Osteocyte (in vitro differentiated cells): ENCODE results near the gene MCTP2. TPM values are rescaled to one million over a fixed set of nuclear protein-coding genes. Genes with fewer than 3 reads are reported as not detected.

Experiments
- DNase-seq: peaks from one replicate; pipeline ENCODE4 v3.0.0; 2021; ENCODE audit warnings: mixed read lengths; ENCODE audit not compliant: unreplicated experiment; ENCODE audit errors: extremely low spot score
- H3K27ac Mint-ChIP-seq: one replicate; pipeline ENCODE4 v1.8.0; 2021; ENCODE audit warnings: mild to moderate bottlenecking, mixed read lengths; ENCODE audit not compliant: unreplicated experiment
- H3K27me3 Mint-ChIP-seq: one replicate; pipeline ENCODE4 v1.8.0; 2021; ENCODE audit warnings: mixed read lengths; ENCODE audit not compliant: unreplicated experiment
- H3K36me3 Mint-ChIP-seq: one replicate; pipeline ENCODE4 v1.8.0; 2021; ENCODE audit warnings: mixed read lengths; ENCODE audit not compliant: unreplicated experiment
- H3K4me1 Mint-ChIP-seq: one replicate; pipeline ENCODE4 v1.8.0; 2021; ENCODE audit warnings: mixed read lengths; ENCODE audit not compliant: unreplicated experiment
- H3K4me3 Mint-ChIP-seq: one replicate; pipeline ENCODE4 v1.8.0; 2021; ENCODE audit warnings: mild to moderate bottlenecking, moderate library complexity, mixed read lengths; ENCODE audit not compliant: unreplicated experiment
- H3K9me3 Mint-ChIP-seq: one replicate; pipeline ENCODE4 v1.8.0; 2021; ENCODE audit warnings: mixed read lengths; ENCODE audit not compliant: unreplicated experiment
- CTCF ChIP-seq: fragments of 200-600 bp; sonication (generic); IDR thresholded peaks from 2 replicates; pipeline ENCODE4 v1.5.0; 2021; ENCODE audit warnings: antibody characterized with exemption, mild to moderate bottlenecking, moderate library complexity
- total RNA-seq: library from RNA; stranded (reverse); gene quantifications from 2 replicates; pipeline ENCODE4 v1.2.1, GENCODE V29; 2021

Gene MCTP2
- total RNA-seq, 1 donor from 2014 or later: 0.32 TPM

GRCh38 chr15:94259863-94260262 is 28.5 kb downstream of the MCTP2 start:
- Mint-ChIP-seq H3K27ac (no peak overlapping the region), H3K27me3 (no peaks in the 10 kb centered on the region), H3K4me3 (no peak overlapping the region), H3K9me3 (no peaks in the 10 kb centered on the region), H3K4me1 (no peaks in the 10 kb centered on the region), H3K36me3 (no peaks in the 10 kb centered on the region)
- no peak for TF ChIP-seq CTCF
- no peak for DNase-seq

DNA sequence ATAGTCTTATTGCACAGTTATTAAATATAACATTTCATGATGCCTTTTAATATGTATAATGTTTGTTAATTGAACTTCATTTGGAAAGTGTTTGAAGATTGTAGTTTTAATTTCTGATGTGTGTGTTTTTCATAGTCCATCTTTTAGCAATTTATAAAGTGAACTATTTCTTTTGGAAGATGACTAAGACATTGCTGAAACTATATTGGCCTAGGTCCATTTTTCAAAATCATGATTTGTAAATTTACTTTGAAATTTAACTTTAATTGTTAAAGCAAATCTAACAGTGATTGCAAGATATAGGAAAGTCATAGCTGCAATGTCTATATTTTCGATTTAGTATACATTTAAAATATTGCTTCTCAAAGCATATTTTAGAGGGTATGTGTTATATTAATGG is 30.8 kb downstream of the MCTP2 start:
- no peak for DNase-seq
- no peaks in the 10 kb centered on the region for H3K27me3 Mint-ChIP-seq
- H3K36me3 Mint-ChIP-seq: no peaks in the 10 kb centered on the region

DNA sequence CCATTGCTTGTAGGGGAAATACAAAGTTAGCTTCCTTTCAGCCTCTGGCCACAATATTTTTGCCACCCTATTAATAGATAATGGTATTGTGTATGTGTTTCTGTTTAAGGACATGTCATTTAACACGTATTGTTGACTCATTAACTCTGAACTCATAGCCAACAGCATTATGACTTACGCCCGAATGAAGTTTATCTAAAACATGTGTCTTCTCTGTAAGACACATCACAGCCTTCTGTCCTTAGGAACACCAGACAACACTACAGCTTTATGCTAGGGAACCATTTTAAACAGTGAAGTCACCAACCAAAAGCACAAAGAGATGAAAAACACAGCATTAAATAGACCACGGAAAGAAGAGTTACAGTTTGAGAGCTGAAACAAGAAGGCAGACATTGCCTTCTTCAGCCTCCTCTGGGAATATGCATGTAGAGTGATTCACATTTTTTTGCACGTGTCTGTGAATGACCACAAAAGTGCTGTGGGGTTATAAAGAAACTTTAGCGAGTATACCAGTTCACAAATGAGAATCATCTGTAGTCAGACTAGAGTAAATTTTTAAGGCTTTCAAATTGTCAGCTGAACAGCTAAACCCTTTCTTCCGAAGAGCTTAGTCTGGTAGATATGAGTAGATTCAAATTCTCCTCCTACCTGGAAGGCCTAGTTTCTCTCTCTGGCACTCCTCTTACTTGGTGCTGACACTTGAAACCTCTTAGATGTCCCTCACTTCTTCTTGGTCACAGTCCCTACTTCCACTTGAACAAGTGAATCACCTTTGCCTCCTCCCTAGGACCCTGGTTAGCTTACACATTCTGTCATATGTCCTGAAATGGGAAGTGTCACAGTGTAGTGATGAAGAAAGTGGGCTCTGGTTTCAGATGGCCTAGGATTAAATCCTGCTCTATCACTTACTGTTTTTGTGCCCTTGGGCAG is 32.2 kb downstream of the MCTP2 start:
- no peaks in the 10 kb centered on the region for H3K27me3 Mint-ChIP-seq
- no peak for DNase-seq
- no peak overlapping the region for H3K27ac Mint-ChIP-seq
- H3K9me3 Mint-ChIP-seq: peaks cover 3% of the 10 kb centered on the region
- no peaks in the 10 kb centered on the region for H3K4me1 Mint-ChIP-seq
- H3K36me3 Mint-ChIP-seq: no peaks in the 10 kb centered on the region
- no peak for TF ChIP-seq CTCF
- H3K4me3 Mint-ChIP-seq: no peak overlapping the region

More for the DNA sequence above, 30.8 kb downstream of the MCTP2 start:
- Mint-ChIP-seq H3K9me3 (no peaks in the 10 kb centered on the region), H3K4me1 (no peaks in the 10 kb centered on the region), H3K27ac (no peak overlapping the region), H3K4me3 (no peak overlapping the region)
- TF ChIP-seq CTCF: no peak

DNA sequence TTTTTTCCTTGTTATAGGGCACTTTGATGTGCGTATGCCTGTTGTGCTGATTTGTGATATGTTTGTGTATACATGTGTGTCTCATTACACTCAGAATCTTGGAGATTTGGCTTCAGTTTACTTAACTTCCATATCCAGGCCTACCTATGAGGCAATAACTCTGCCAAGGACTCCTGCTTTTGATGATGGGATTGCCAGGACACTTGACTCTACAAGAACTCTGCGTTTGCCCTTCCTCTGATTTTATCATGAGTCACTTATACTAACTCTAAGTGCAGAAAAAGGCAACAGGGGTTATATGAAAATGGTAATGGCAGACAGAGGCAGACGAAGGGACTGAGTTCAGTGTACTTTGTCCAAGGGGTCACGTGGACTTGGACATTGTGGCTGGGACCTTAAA is 33.6 kb downstream of the MCTP2 start:
- Mint-ChIP-seq H3K4me1 (no peaks in the 10 kb centered on the region), H3K27me3 (no peaks in the 10 kb centered on the region), H3K27ac (no peak overlapping the region), H3K4me3 (no peak overlapping the region), H3K36me3 (no peaks in the 10 kb centered on the region), H3K9me3 (peaks cover 4% of the 10 kb centered on the region)
- no peak for TF ChIP-seq CTCF
- DNase-seq: no peak

- no peak for TF ChIP-seq CTCF
- Mint-ChIP-seq H3K4me1 (no peaks in the 10 kb centered on the region), H3K27me3 (no peaks in the 10 kb centered on the region), H3K9me3 (peaks cover 4% of the 10 kb centered on the region), H3K27ac (no peak overlapping the region), H3K4me3 (no peak overlapping the region), H3K36me3 (no peaks in the 10 kb centered on the region)
- no peak for DNase-seq
Measured at GRCh38 chr15:94265982-94266381, 34.6 kb downstream of the MCTP2 start.
